Immature natural killer cell (primary cell): Measurements from ENCODE around the gene PKIB. TPM values are rescaled to one million over a fixed set of nuclear protein-coding genes. Genes with fewer than 3 reads are reported as not detected.

ENCODE experiments used
- DNase-seq, 3 donors: peaks; one replicate each; pipeline ENCODE4 v3.0.0; 2022; ENCODE audit warnings: mixed read lengths in 1 of 3
- H3K27ac Mint-ChIP-seq, 6 donors: one replicate each; pipeline ENCODE4 v1.8.0; 2020; ENCODE audit warnings: mixed read lengths in 6 of 6, mild to moderate bottlenecking in 5 of 6, inconsistent platforms in 4 of 6, moderate library complexity in 3 of 6
- H3K27me3 Mint-ChIP-seq, 3 donors: one replicate each; pipeline ENCODE4 v1.8.0; 2020 to 2021; ENCODE audit warnings: low read depth in 3 of 3, mild to moderate bottlenecking in 3 of 3, mixed read lengths in 3 of 3, moderate library complexity in 3 of 3, inconsistent platforms in 1 of 3
- H3K36me3 Mint-ChIP-seq, 3 donors: one replicate each; pipeline ENCODE4 v1.8.0; 2020; ENCODE audit warnings: mixed read lengths in 3 of 3, inconsistent platforms in 2 of 3, mild to moderate bottlenecking in 2 of 3
- H3K4me1 Mint-ChIP-seq, 2 donors: one replicate each; pipeline ENCODE4 v1.8.0; 2020; ENCODE audit warnings: inconsistent platforms in 2 of 2, mild to moderate bottlenecking in 2 of 2, mixed read lengths in 2 of 2, moderate library complexity in 1 of 2
- H3K4me3 Mint-ChIP-seq, 5 donors: one replicate each; pipeline ENCODE4 v1.8.0; 2020; ENCODE audit warnings: mild to moderate bottlenecking in 5 of 5, mixed read lengths in 5 of 5, inconsistent platforms in 3 of 5, moderate library complexity in 3 of 5
- H3K9me3 Mint-ChIP-seq, 6 donors: one replicate each; pipeline ENCODE4 v1.8.0; 2020; ENCODE audit warnings: mild to moderate bottlenecking in 6 of 6, mixed read lengths in 6 of 6, inconsistent platforms in 4 of 6, moderate library complexity in 3 of 6
- polyA plus RNA-seq, 3 donors: library from polyadenylated mRNA; unstranded; fragments of 300-500 nt; fragmentation: Illumina TruSeq; gene quantifications; one replicate each; pipeline ENCODE4 v1.2.3, GENCODE V29; 2021

PKIB gene
- polyA plus RNA-seq, 3 donors from 2014 or later = 2.1 to 5.0 TPM; not detected in 1

GRCh38 chr6:122752459-122752858 lies 142.3 kb downstream of the PKIB start:
- Mint-ChIP-seq H3K4me1 (peaks cover 34 to 36% of the 10 kb centered on the region in 2 donors), H3K27ac (peak overlapping the region; percentile 4 to 87 (median 46))

GRCh38 chr6:122753000-122753687 lies 142.9 kb downstream of the PKIB start:
- H3K4me3 Mint-ChIP-seq = no peak overlapping the region
- H3K27ac Mint-ChIP-seq = peak overlapping the region in 5 of 6 donors; percentile 13 to 76 (median 30)
- no peak for DNase-seq
- peaks cover 0 to 4% (median 3%) of the 10 kb centered on the region in 3 donors for H3K27me3 Mint-ChIP-seq
- H3K36me3 Mint-ChIP-seq = no peaks in the 10 kb centered on the region
- no peaks in the 10 kb centered on the region for H3K9me3 Mint-ChIP-seq
- H3K4me1 Mint-ChIP-seq = peaks cover 27 to 29% of the 10 kb centered on the region in 2 donors

More at GRCh38 chr6:122752459-122752858, 142.3 kb downstream of the PKIB start:
- H3K9me3 Mint-ChIP-seq = no peaks in the 10 kb centered on the region
- H3K27me3 Mint-ChIP-seq = peaks cover 0 to 4% (median 3%) of the 10 kb centered on the region in 3 donors
- no peak overlapping the region for H3K4me3 Mint-ChIP-seq
- no peaks in the 10 kb centered on the region for H3K36me3 Mint-ChIP-seq
- DNase-seq = no peak

GRCh38 chr6:122753688-122754056 lies 143.5 kb downstream of the PKIB start:
- H3K4me1 Mint-ChIP-seq = peaks cover 26 to 27% of the 10 kb centered on the region in 2 donors
- DNase-seq = no peak
- no peaks in the 10 kb centered on the region for H3K9me3 Mint-ChIP-seq
- H3K4me3 Mint-ChIP-seq = no peak overlapping the region
- H3K27me3 Mint-ChIP-seq = peaks cover 0 to 4% (median 3%) of the 10 kb centered on the region in 3 donors
- H3K27ac Mint-ChIP-seq = no peak overlapping the region
- H3K36me3 Mint-ChIP-seq = no peaks in the 10 kb centered on the region

- H3K36me3 Mint-ChIP-seq = no peaks in the 10 kb centered on the region
- DNase-seq = no peak
- H3K4me3 Mint-ChIP-seq = no peak overlapping the region
- H3K27me3 Mint-ChIP-seq = peaks cover 0 to 4% (median 3%) of the 10 kb centered on the region in 3 donors
- peaks cover 26 to 27% of the 10 kb centered on the region in 2 donors for H3K4me1 Mint-ChIP-seq
- H3K27ac Mint-ChIP-seq = no peak overlapping the region
- no peaks in the 10 kb centered on the region for H3K9me3 Mint-ChIP-seq
These were observed 144.1 kb downstream of the PKIB start for GRCh38 chr6:122754191-122754731.

- Mint-ChIP-seq H3K9me3 (no peaks in the 10 kb centered on the region), H3K4me3 (no peak overlapping the region), H3K27ac (no peak overlapping the region), H3K4me1 (peaks cover 19 to 20% of the 10 kb centered on the region in 2 donors), H3K36me3 (no peaks in the 10 kb centered on the region), H3K27me3 (peaks cover 0 to 6% (median 4%) of the 10 kb centered on the region in 3 donors)
- DNase-seq = no peak
These were observed 145.7 kb downstream of the PKIB start for GRCh38 chr6:122755901-122756300.

GRCh38 chr6:122758927-122759334 lies 148.7 kb downstream of the PKIB start:
- Mint-ChIP-seq H3K27me3 (peaks cover 0 to 10% (median 4%) of the 10 kb centered on the region in 3 donors), H3K9me3 (peaks cover 0 to 3% (median 0%) of the 10 kb centered on the region in 6 donors), H3K36me3 (no peaks in the 10 kb centered on the region), H3K4me1 (peaks cover 0 to 4% of the 10 kb centered on the region in 2 donors), H3K4me3 (no peak overlapping the region), H3K27ac (no peak overlapping the region)
- no peak for DNase-seq

- Mint-ChIP-seq H3K27ac (no peak overlapping the region), H3K4me3 (no peak overlapping the region), H3K27me3 (peaks cover 0 to 10% (median 5%) of the 10 kb centered on the region in 3 donors)
These were observed 150.1 kb downstream of the PKIB start for GRCh38 chr6:122760330-122760729.

GRCh38 chr6:122766256-122766655 lies 156.1 kb downstream of the PKIB start:
- peaks cover 0 to 3% (median 0%) of the 10 kb centered on the region in 6 donors for H3K9me3 Mint-ChIP-seq
- no peaks in the 10 kb centered on the region for H3K4me1 Mint-ChIP-seq
- no peak for DNase-seq
- H3K27me3 Mint-ChIP-seq = peaks cover 0 to 5% (median 4%) of the 10 kb centered on the region in 3 donors
- H3K4me3 Mint-ChIP-seq = no peak overlapping the region
- H3K27ac Mint-ChIP-seq = no peak overlapping the region
- H3K36me3 Mint-ChIP-seq = no peaks in the 10 kb centered on the region

More at GRCh38 chr6:122760330-122760729, 150.1 kb downstream of the PKIB start:
- no peak for DNase-seq
- Mint-ChIP-seq H3K36me3 (no peaks in the 10 kb centered on the region), H3K4me1 (no peaks in the 10 kb centered on the region), H3K9me3 (peaks cover 0 to 3% (median 0%) of the 10 kb centered on the region in 6 donors)

GRCh38 chr6:122770835-122771601 lies 160.8 kb downstream of the PKIB start:
- no peaks in the 10 kb centered on the region for H3K9me3 Mint-ChIP-seq
- no peak for DNase-seq
- H3K27ac Mint-ChIP-seq = no peak overlapping the region
- H3K4me3 Mint-ChIP-seq = no peak overlapping the region
- H3K4me1 Mint-ChIP-seq = no peaks in the 10 kb centered on the region
- no peaks in the 10 kb centered on the region for H3K36me3 Mint-ChIP-seq
- H3K27me3 Mint-ChIP-seq = peaks cover 0 to 7% (median 3%) of the 10 kb centered on the region in 3 donors

GRCh38 chr6:122772724-122773415 lies 162.7 kb downstream of the PKIB start:
- DNase-seq = no peak
- Mint-ChIP-seq H3K27me3 (peaks cover 0 to 7% (median 4%) of the 10 kb centered on the region in 3 donors), H3K27ac (no peak overlapping the region), H3K9me3 (peaks cover 0 to 5% (median 0%) of the 10 kb centered on the region in 6 donors), H3K36me3 (no peaks in the 10 kb centered on the region), H3K4me1 (no peaks in the 10 kb centered on the region), H3K4me3 (no peak overlapping the region)

Other genes starting within 250 kb of the PKIB start
- gene HSF2, start 210.8 kb upstream of the PKIB start, polyA plus RNA-seq = 10 to 100 TPM in 2 of 3 donors, 1 to 10 TPM in 1; 5.3 to 12.2 (median 11.6) TPM
- 100 to 1,000 TPM in 2 of 3 donors, 10 to 100 TPM in 1; 89.0 to 177 (median 131) TPM for gene SERINC1, start 138.6 kb upstream of the PKIB start, polyA plus RNA-seq
- gene FABP7, start 169.3 kb downstream of the PKIB start, polyA plus RNA-seq = not detected
- 1 to 10 TPM in 1 of 3 donors, under 1 TPM in 1, not detected in 1; 0.37 to 1.2 TPM for gene SMPDL3A, start 178.9 kb downstream of the PKIB start, polyA plus RNA-seq